RWPE2 (cell line): Measurements from ENCODE around the gene ARHGAP27.

Experiments
- ATAC-seq: fragments of 200-7000 bp; cut with Tn5 transposase; 3 replicates; pipeline ENCODE4 v1.9.1; 2021; ENCODE audit warnings: low read depth
- DNase-seq: peaks from one replicate; pipeline ENCODE4 v3.0.0-alpha.2; 2020; ENCODE audit warnings: low spot score
- H3K27ac ChIP-seq: fragments of 450-650 bp; 2 replicates; pipeline ENCODE4 v1.5.1; 2017; ENCODE audit warnings: mild to moderate bottlenecking; ENCODE audit not compliant: poor library complexity, severe bottlenecking
- H3K27me3 ChIP-seq: fragments of 250-450 bp; sonication (Bioruptor Pico); 2 replicates; pipeline ENCODE4 v1.5.1; 2021; ENCODE audit warnings: mild to moderate bottlenecking, moderate library complexity; ENCODE audit not compliant: insufficient read depth, poor library complexity, severe bottlenecking
- H3K36me3 ChIP-seq: fragments of 250-450 bp; sonication (Bioruptor Pico); 2 replicates; pipeline ENCODE4 v1.5.1; 2020; ENCODE audit warnings: low read depth, mild to moderate bottlenecking, moderate library complexity
- H3K4me1 ChIP-seq: fragments of 250-450 bp; sonication (Bioruptor Pico); 2 replicates; pipeline ENCODE4 v1.5.1; 2021; ENCODE audit warnings: mild to moderate bottlenecking, moderate library complexity; ENCODE audit not compliant: insufficient read depth, poor library complexity, severe bottlenecking
- H3K4me3 ChIP-seq: fragments of 250-450 bp; sonication (Bioruptor Pico); 2 replicates; pipeline ENCODE4 v1.5.1; 2021; ENCODE audit warnings: mild to moderate bottlenecking, moderate library complexity; ENCODE audit not compliant: severe bottlenecking
- H3K9me3 ChIP-seq: fragments of 250-450 bp; sonication (Bioruptor Pico); 2 replicates; pipeline ENCODE4 v1.5.1; 2021; ENCODE audit warnings: mild to moderate bottlenecking, moderate library complexity; ENCODE audit not compliant: severe bottlenecking
- CTCF ChIP-seq: fragments of 450-650 bp; IDR thresholded peaks from one replicate; pipeline ENCODE4 v1.5.1; 2017; ENCODE audit warnings: mild to moderate bottlenecking, moderate library complexity; ENCODE audit not compliant: poor library complexity, severe bottlenecking

The ARHGAP27 gene

GRCh38 chr17:45436161-45436560 is 3.5 kb upstream of the ARHGAP27 start:
- H3K9me3 ChIP-seq: no peaks in the 10 kb centered on the region
- no peak for TF ChIP-seq CTCF
- DNase-seq (peak; percentile 66), ATAC-seq (no peak)
- no peak overlapping the region for H3K4me3 ChIP-seq
- peaks cover 14% of the 10 kb centered on the region for H3K4me1 ChIP-seq
- peaks cover 4% of the 10 kb centered on the region; the same call in 1 of the 2 replicates for H3K36me3 ChIP-seq
- H3K27ac ChIP-seq: no peak overlapping the region
- no peaks in the 10 kb centered on the region for H3K27me3 ChIP-seq

GRCh38 chr17:45435481-45435880 is 2.8 kb upstream of the ARHGAP27 start:
- Histone ChIP-seq H3K4me3 (no peak overlapping the region), H3K27ac (no peak overlapping the region), H3K27me3 (no peaks in the 10 kb centered on the region), H3K9me3 (no peaks in the 10 kb centered on the region), H3K4me1 (peaks cover 11% of the 10 kb centered on the region), H3K36me3 (peaks cover 4% of the 10 kb centered on the region; the same call in 1 of the 2 replicates)
- TF ChIP-seq CTCF: no peak
- DNase-seq (no peak), ATAC-seq (no peak)

GRCh38 chr17:45433159-45433535 is 477 bp upstream of the ARHGAP27 start:
- Histone ChIP-seq H3K4me1 (no peaks in the 10 kb centered on the region), H3K27me3 (no peaks in the 10 kb centered on the region), H3K9me3 (no peaks in the 10 kb centered on the region), H3K27ac (peak overlapping the region; percentile 62), H3K36me3 (no peaks in the 10 kb centered on the region), H3K4me3 (no peak overlapping the region)
- 0 out of 3 replicates have a peak, but pooled peaks have one; percentile 1 for ATAC-seq
- peak; percentile 43 for DNase-seq
- no peak for TF ChIP-seq CTCF

- peak; percentile 96 for DNase-seq
- Histone ChIP-seq H3K4me1 (no peaks in the 10 kb centered on the region), H3K4me3 (peak overlapping the region; percentile 56), H3K27ac (peak overlapping the region; percentile 62), H3K27me3 (no peaks in the 10 kb centered on the region), H3K36me3 (no peaks in the 10 kb centered on the region), H3K9me3 (no peaks in the 10 kb centered on the region)
- TF ChIP-seq CTCF: no peak
- peak; percentile 74 for ATAC-seq
Observed at GRCh38 chr17:45431531-45432404, 902 bp downstream of the ARHGAP27 start.
